Endothelial cell of umbilical vein (primary cell): ENCODE data around the gene TLX3.

Experiments used
- CTCF ChIP-seq, 2 donors: IDR thresholded peaks; 1 replicate in 1 of 2; 2 replicates in 1 of 2; pipeline ENCODE4 v1.5.1; 2011; ENCODE audit warnings: low read length in 2 of 2, mild to moderate bottlenecking in 2 of 2, moderate library complexity in 2 of 2, control low read depth in 1 of 2, inconsistent platforms in 1 of 2, low read depth in 1 of 2; ENCODE audit not compliant: insufficient read depth in 1 of 2; ENCODE audit errors: extremely low read depth in 1 of 2
- EZH2 ChIP-seq: IDR thresholded peaks from 2 replicates; pipeline ENCODE4 v1.6.1; 2012; ENCODE audit warnings: borderline replicate concordance, low read depth, mild to moderate bottlenecking, moderate library complexity, low read length, inconsistent platforms; ENCODE audit not compliant: severe bottlenecking
- JUN ChIP-seq: IDR thresholded peaks from 2 replicates; pipeline ENCODE4 v1.6.1; 2011; ENCODE audit warnings: borderline replicate concordance, low read depth; ENCODE audit not compliant: insufficient read length, insufficient read depth
- MYC ChIP-seq: IDR thresholded peaks from one replicate; pipeline ENCODE4 v1.6.1; 2011; ENCODE audit warnings: mild to moderate bottlenecking, low read depth, low read length

GRCh38 chr5:171315386-171315891, 6.4 kb downstream of the TLX3 start:
- TF ChIP-seq CTCF (IDR thresholded peaks at IDR 0.05; ENCODE audit: extremely low read depth in 1 of 2, insufficient read depth in 1 of 2, low read depth in 1 of 2, low read length in 2 of 2) (no peak), JUN (no peak), EZH2 (no peak), MYC (no peak)
